ENCODE data around the gene PYY.

- TF ChIP-seq, protein P1, sequence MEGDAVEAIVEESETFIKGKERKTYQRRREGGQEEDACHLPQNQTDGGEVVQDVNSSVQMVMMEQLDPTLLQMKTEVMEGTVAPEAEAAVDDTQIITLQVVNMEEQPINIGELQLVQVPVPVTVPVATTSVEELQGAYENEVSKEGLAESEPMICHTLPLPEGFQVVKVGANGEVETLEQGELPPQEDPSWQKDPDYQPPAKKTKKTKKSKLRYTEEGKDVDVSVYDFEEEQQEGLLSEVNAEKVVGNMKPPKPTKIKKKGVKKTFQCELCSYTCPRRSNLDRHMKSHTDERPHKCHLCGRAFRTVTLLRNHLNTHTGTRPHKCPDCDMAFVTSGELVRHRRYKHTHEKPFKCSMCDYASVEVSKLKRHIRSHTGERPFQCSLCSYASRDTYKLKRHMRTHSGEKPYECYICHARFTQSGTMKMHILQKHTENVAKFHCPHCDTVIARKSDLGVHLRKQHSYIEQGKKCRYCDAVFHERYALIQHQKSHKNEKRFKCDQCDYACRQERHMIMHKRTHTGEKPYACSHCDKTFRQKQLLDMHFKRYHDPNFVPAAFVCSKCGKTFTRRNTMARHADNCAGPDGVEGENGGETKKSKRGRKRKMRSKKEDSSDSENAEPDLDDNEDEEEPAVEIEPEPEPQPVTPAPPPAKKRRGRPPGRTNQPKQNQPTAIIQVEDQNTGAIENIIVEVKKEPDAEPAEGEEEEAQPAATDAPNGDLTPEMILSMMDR (IDR thresholded peaks at IDR 0.05), result no peak
- TF ChIP-seq POLR2A (IDR thresholded peaks at IDR 0.05) (no peak), POLR2AphosphoS5 (IDR thresholded peaks at IDR 0.05) (no peak)
Observed at GRCh38 chr17:43987131-43988021, 33.6 kb upstream of the PYY start.
